ENCODE data around the gene CST3. TPM values are rescaled to one million over a fixed set of nuclear protein-coding genes. Genes with fewer than 3 reads are reported as not detected.

The CST3 gene
- total and polyA plus RNA-seq, 2 of the 8 experiments (the other 6 are each of a cell fraction or from before 2014, with no cell fraction given) = 53.2 to 184 TPM

DNA sequence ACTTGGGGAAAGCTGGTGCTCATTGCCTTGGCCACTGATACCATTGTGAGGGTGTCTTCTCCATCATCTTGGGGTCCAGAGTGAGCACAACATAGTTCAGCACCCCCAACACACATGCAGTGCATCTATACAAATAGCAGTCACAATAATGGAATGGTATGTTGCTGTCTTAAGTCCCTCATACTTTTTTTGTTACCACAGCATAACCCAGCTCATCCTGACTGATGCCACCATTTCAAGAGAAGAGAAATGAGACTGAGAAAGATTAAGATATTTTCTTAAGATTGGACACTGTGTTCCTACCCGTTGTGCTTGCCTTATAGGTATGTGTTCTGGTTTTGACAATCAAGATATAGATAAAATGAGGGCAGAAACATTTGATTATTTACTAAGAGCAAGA is 35.5 kb upstream of the CST3 start:
- Histone ChIP-seq H3K27ac (ENCODE audit: low read depth, low read length) (no peak overlapping the region), H2BK20ac (ENCODE audit: low read length) (no peak overlapping the region), H3K27me3 (replicated peaks in 1 of 4; ENCODE audit: control insufficient read depth in 3 of 4, extremely low read depth in 1 of 4, insufficient read depth in 3 of 4, low read length in 3 of 4) (no peaks in the 10 kb centered on the region), H4K91ac (replicated peaks; ENCODE audit: insufficient read length, low read length) (no peak overlapping the region), H4K8ac (ENCODE audit: extremely low read depth, insufficient read depth, low read length) (no peak overlapping the region), H2BK5ac (ENCODE audit: low read depth, low read length) (no peak overlapping the region), H4K5ac (ENCODE audit: insufficient read length, low read depth, low read length) (no peak overlapping the region), H2BK120ac (replicated peaks; ENCODE audit: low read depth, low read length) (no peak overlapping the region), H3K79me1 (ENCODE audit: low read depth, low read length) (no peaks in the 10 kb centered on the region), H3K4me1 (replicated peaks in 1 of 4; ENCODE audit: control insufficient read depth in 3 of 4, insufficient read depth in 4 of 4, low read length in 3 of 4) (no peaks in the 10 kb centered on the region), H3K36me3 (ENCODE audit: control insufficient read depth in 2 of 4, insufficient read depth in 4 of 4, low read length in 3 of 4) (no peaks in the 10 kb centered on the region), H3K4ac (replicated peaks; ENCODE audit: insufficient read length, low read depth, low read length) (no peak overlapping the region), H2BK12ac (ENCODE audit: low read depth, low read length) (no peak overlapping the region), H3K79me2 (ENCODE audit: control insufficient read depth in 1 of 2, insufficient read depth in 2 of 2, low read length in 2 of 2) (no peaks in the 10 kb centered on the region), H3K23ac (ENCODE audit: insufficient read length) (no peak overlapping the region), H3K9ac (replicated peaks in 1 of 4; ENCODE audit: extremely low read depth in 1 of 4, low read depth in 3 of 4, low read length in 3 of 4) (no peak overlapping the region), H2BK15ac (ENCODE audit: low read length) (no peak overlapping the region), H3K14ac (ENCODE audit: insufficient read length) (no peak overlapping the region), H3K18ac (ENCODE audit: extremely low read depth, low read length) (no peak overlapping the region), H3K4me2 (ENCODE audit: insufficient read depth in 1 of 2, low read depth in 2 of 2, low read length in 2 of 2) (no peak overlapping the region), H3K9me3 (ENCODE audit: insufficient read depth in 2 of 2, low read depth in 1 of 2, low read length in 1 of 2) (no peaks in the 10 kb centered on the region), H3K4me3 (ENCODE audit: extremely low read depth in 1 of 4, insufficient read depth in 2 of 4, low read depth in 3 of 4, low read length in 4 of 4) (no peak overlapping the region), H2AK5ac (ENCODE audit: low read depth, low read length) (no peak overlapping the region), H3K56ac (replicated peaks; ENCODE audit: insufficient read length, low read depth, low read length) (no peak overlapping the region), H2AFZ (ENCODE audit: low read length) (no peak overlapping the region), H3K23me2 (ENCODE audit: low read depth, low read length) (peaks cover 9% of the 10 kb centered on the region; the same call in 1 of the 2 replicates), H4K20me1 (replicated peaks in 1 of 2; ENCODE audit: control insufficient read depth in 1 of 2, insufficient read depth in 2 of 2, low read length in 2 of 2) (no peaks in the 10 kb centered on the region)
- 67% methylated on average over 1 of the region's 1 CpG; no CpG with 5 or more reads in 1 of the 2 experiments for WGBS, 2 experiments (ENCODE audit: extremely low coverage in 1 of 2, insufficient coverage in 1 of 2, insufficient read length in 1 of 2, insufficient replicate concordance in 2 of 2, low coverage in 1 of 2, low lambda C conversion rate in 2 of 2, missing lambda C conversion rate in 1 of 2)
- POLR2A ChIA-PET (ENCODE audit: partially characterized antibody) = no interaction called here
- FAIRE-seq (no peak), DNase-seq (ENCODE audit: low read depth in 1 of 2, low spot score in 2 of 2) (no peak)
- no peak for TF ChIP-seq RNF2 (IDR thresholded peaks at IDR 0.05; ENCODE audit: borderline replicate concordance, low read depth, low read length, missing control alignments, poor library complexity, severe bottlenecking)
- TF ChIP-seq CBX5 (IDR thresholded peaks at IDR 0.05; ENCODE audit: low read depth, low read length) = no peak
- CTCF ChIA-PET (ENCODE audit: partially characterized antibody) = no interaction called here

Data from H1 (cell line).